OCI-LY7 (cell line): Measurements from ENCODE around the gene CDK6.

Experiments used
- CTCF ChIP-seq: fragments of 200-600 bp; sonication (generic); conservative IDR thresholded peaks from 2 replicates; pipeline ENCODE4 v1.5.1; 2014; ENCODE audit warnings: mild to moderate bottlenecking, antibody characterized with exemption, low read length, moderate library complexity, mixed read lengths
- EZH2phosphoT487 ChIP-seq: fragments of 200-600 bp; sonication (generic); IDR thresholded peaks from 2 replicates; pipeline ENCODE4 v1.6.1; 2018; ENCODE audit warnings: low read depth, borderline replicate concordance, mild to moderate bottlenecking, mixed run types, antibody characterized with exemption, low read length, moderate library complexity, mixed read lengths

GRCh38 chr7:92723943-92724342, 112.4 kb downstream of the CDK6 start:
- TF ChIP-seq CTCF (no peak), EZH2phosphoT487 (no peak)
